Measurements from ENCODE around the gene VCP.

Gene VCP

DNA sequence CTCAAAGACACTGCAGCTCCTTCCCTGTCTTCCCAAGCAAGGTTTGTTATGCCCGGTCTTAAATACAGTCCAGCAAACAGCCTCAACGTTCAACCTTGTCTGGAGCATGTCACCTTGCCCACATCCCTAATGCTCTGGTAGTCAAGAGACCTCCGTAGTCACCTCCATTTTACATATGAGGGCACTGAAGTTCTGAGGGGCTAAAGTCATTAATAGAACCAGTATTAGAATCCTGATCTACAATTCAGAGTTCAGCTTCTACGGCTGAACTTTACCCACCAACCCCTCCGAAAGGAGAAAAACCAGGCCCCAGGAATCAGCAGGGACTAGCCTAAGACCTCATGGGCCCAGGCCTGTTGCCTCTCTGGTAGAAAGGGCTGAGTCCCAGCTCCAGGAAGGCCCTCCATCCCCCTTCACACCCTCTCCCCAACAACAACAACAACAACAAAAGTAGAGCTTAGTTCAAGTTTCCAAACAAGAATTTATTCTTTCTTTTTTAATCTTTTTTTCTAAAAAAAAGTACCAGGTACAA is 31.3 kb upstream of the VCP start:
- no peak for DNase-seq (ENCODE audit: low read depth)

GRCh38 chr9:35102769-35103659 is 30.6 kb upstream of the VCP start, which contains the start of gene STOML2:
TSS of gene STOML2 (minus strand) at chr9:35103131. CDS start at chr9:35103094, 37 bp downstream.
- peak; percentile 86 for DNase-seq (ENCODE audit: low read depth)

- DNase-seq (ENCODE audit: low read depth), result no peak
Measured at GRCh38 chr9:35102465-35102768, 30.0 kb upstream of the VCP start.

DNA sequence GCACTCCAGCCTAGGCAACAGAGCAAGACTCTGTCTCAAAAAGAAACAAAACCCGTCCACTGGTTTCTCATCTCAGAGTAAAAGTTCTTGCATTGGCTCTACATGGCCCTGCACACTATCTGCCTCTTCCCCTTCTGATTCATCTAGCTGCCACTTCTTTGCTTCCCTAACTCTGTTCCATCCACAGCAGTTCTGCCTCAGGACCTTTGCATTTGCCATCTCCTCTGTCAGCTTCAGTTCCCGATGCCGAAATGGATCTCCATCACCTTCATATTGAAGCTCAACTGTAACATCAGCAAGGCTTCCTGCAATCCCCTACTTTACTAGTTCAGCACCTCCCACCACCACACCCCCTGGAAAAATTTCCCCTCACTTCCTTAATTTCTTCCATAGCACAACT is 25.1 kb upstream of the VCP start:
- DNase-seq (ENCODE audit: low read depth), result no peak

- DNase-seq (ENCODE audit: low read depth), result peak; percentile 85
Measured at GRCh38 chr9:35096035-35096849, 23.8 kb upstream of the VCP start, which contains the start of gene PIGO. TSS of gene PIGO (minus strand) at chr9:35096591. CDS start at chr9:35095565, 1,026 bp downstream.

DNA sequence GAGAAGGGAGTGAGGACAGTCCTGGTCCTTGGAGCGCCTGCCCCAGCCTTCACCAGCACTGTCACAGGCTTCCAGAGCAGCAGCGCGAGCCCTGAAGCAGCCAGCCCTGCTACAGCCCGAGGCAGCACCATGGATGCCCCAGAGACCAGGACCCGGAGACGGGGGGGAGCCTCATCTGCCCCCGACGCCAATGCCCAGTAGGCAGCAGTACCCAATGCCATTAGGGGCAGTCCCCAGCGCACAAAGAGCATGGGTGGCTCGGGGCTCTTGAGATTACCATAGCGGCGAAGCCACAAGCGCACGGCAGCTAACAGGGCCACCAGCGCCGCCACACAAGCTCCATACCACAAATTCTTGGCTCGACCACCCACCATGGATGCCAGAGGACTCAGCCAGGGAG is 19.1 kb upstream of the VCP start:
- no peak for DNase-seq (ENCODE audit: low read depth)

- no peak for DNase-seq (ENCODE audit: low read depth)
Measured at GRCh38 chr9:35089434-35089833, 17.0 kb upstream of the VCP start.

- DNase-seq (ENCODE audit: low read depth), result no peak
Measured at GRCh38 chr9:35085078-35085477, 12.7 kb upstream of the VCP start.

DNA sequence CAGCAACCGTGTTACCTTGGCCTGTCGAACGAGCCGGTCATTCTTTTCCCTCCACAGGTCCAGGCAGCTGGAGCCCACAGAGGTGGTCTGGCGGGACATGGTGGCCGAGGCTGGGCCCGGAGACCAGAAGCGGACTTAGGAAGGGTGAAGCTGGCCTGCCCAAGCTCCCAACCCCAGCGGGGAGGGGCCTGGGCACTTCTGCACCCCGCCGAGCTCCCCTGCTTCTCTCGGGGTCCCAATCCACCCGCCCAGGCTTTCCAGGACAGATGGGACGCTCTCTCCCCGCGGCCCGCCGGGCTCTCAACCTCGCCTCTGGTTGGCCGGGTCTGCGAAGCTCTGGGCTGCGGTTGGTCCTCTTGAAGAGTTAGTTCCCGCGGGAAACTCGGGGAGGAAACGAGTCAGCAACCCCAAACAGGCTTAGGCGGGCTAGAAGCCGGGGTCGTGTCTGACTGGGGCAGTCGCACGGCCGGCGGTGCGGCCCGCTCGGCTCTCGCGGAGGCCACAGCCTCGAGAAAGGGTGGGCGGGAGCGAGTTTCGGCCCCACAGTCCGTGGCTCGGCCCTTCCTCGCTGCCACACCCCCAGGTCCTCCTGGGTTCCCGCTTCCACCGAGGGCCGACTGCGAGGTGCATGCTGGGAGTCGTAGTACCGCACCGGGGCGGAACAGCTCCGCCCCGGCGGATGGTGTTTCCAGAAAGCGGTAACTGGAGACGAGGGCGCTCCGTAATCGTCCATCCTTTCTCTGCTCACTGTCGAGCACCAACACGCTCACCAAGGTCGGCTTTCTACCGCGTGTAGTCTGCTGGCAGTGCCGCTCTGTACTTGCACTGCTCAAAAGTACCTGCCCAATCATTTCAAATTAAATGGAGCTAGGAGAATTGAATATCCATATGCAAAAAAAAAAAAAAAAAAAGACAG is 7.3 kb upstream of the VCP start, which contains the start of gene FANCG:
TSS of gene FANCG (minus strand) at position 517 of the 916 bp plus-strand sequence. CDS start at position 99, 418 bp downstream.
- DNase-seq (ENCODE audit: low read depth), result peak; percentile 68

DNA sequence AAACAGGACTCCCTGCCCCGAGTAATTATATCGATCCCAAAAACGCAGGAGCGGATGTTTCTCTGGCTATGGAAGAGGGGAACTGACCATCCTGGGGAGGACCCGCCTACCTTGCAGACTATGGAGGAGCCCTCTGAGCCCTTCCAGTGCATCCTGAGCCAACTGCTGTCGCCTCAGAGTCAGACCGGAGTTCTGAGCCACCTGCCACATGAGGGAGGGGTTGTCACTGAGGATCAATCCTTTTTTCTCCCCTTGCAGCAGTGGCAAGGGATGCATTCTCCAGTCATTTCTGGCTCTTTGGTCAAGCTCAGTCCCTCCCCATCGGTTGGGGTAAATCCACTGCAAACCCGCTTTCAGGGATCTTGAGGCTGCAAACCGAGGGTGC is 6.6 kb upstream of the VCP start:
- DNase-seq (ENCODE audit: low read depth), result no peak

DNA sequence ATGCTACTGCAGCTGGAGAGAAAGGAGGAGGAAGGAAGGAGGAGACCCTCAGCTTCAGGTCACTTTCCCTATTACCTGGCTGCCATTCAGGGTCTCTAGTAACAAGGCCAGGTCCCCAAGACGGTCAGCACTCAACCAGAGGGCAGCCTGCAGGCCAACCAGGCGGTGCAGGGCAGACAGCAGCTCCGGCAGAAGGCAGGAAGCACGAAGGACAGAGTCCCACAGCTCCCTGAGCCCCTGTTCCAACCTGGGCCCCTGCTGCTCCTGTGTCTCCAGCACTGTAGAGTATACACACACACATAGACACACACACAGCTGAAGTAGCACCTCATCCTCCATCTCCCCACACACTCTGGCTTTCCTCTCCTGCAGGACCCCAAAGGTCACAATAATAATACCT is 5.6 kb upstream of the VCP start:
- no peak for DNase-seq (ENCODE audit: low read depth)

DNA sequence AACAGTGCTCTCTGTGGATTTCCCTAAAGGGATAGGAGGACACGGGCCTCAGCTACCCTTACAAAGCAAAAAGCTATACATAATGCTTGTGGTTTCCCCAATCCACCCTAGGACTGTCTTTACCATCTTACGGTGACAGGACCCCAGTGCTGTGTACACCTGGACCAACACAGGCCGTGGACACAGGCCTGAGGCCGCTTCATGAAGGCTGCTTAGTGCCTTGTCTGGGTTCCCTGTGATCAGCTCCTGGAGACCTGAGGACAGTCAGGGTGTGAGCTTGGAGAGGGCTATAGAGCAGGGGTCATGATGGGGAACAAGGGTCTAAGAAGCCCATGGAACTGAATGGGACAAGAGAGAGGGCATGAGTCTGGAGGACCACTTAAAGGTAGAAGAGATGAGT is 4.4 kb upstream of the VCP start:
- DNase-seq (ENCODE audit: low read depth), result no peak

DNA sequence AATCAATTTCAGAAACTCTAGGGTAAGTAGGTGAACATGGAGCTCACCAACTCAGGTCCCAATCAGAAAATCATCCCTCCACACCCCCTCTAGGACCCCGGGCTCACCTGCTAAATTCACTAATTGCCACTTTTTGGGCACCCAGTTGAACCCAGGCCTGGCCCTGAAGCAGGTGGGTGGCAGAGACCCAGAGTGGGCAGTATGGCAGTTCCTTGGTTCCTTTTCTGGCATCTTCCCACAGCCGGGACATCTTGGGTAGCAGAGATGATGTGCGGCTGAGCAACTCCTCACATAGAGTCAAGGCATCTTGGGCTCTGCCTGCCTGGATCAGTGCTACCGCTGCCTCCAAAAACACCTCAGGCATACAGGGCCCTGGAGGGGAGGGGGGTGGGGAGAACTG is 2.9 kb upstream of the VCP start:
- no peak for DNase-seq (ENCODE audit: low read depth)

DNA sequence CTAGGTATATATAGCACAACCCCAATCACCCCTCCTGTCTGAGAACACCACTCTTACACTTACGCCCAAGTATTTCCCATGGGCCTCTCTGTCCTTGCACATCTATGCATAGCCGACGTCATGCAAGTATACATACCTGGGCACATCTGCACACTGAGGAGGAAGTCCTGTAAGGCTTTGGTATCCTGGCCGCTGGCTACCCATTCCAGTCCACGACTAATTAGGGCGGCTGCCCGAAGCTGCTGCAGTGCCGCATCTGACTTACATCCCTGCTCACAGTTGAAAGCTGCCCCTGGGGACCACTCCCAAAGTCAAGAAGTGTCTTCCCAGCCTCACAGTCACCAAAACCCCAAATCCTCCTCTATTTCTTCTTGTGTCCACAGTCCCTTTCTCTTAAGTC is 2.4 kb upstream of the VCP start:
- DNase-seq (ENCODE audit: low read depth), result no peak

DNA sequence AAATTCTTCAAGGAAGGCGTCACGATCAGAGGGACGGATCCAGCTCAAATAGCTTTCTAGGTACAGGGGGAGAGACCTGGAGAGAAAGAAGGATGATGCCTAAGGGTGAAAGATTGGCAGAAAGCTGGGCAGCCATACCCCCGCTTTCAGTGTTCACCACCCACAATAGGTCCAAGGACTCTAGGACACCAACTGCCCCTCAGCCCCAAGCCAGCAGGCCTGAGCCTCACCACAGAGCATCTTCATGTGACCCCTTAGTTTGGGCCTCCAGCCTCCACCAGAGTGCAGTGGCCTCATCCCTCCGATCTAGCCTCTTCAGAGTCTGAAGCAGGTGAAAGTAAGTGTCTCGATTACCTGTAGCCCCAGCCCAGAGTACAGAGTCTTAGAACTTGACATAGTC is 1.7 kb upstream of the VCP start:
- no peak for DNase-seq (ENCODE audit: low read depth)

GRCh38 chr9:35073279-35073612 is 821 bp upstream of the VCP start:
- DNase-seq (ENCODE audit: low read depth), result no peak

DNA sequence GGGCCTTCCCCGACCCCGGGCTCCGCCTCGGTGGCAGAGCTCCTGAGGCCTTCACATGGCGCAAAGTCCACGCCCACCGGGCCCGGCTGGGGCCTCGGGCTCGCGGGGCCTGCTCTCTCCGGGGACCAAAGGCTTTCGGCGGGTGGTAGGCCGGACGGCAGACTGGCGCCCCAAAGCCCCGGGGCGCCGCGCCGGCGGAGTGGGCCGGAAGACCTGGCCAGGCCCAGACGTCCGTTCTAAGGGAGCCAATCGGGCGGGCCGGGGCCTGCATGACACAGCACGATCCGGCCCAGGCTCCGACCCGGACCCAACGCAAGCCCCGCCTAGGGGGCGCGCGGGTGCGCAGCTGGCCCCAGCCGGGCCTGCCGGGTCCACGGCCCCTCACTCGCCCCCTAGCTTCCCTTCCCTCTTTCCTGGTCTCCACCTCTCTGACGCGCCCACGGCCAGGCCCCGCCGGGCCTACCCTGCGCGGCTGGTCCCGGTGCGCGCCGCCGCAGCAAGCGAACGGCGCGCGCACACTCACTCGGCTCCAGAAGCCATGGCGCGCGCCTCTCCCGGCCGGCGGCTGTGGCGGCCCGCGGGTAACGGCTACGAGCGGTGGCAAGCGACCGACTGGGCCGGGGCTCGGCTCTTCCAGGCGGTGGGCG is 488 bp downstream of the VCP start:
- DNase-seq (ENCODE audit: low read depth), result peak; percentile 51

GRCh38 chr9:35070823-35071813 is 1.3 kb downstream of the VCP start:
- no peak for DNase-seq (ENCODE audit: low read depth)

DNA sequence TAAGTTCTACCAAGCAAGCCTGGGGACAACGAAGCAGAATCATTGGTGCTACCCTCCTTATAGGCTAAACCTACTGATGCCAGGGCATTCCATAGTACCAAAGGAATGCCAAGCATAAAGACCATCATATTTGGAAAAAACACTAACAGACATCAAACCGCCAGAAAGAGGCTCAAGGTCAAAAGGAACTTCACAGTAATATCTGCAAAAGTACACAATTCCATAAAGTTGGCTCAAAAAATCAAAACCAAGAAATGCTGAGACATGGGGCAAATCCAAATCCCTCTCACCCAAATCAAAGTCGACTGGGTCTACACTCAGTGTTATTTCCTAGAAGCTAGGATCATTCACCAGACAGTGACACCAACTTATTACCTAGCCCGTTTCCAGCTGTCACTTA is 3.4 kb downstream of the VCP start:
- DNase-seq (ENCODE audit: low read depth), result no peak

GRCh38 chr9:35067056-35067455 is 5.4 kb downstream of the VCP start:
- DNase-seq (ENCODE audit: low read depth), result no peak
